ENCODE results near the gene CSNK1A1. TPM values are rescaled to one million over a fixed set of nuclear protein-coding genes. Genes with fewer than 3 reads are reported as not detected.

CSNK1A1 gene
- total and polyA plus RNA-seq, 3 donors from 2014 or later = 129 to 192 (median 148) TPM

GRCh38 chr5:149576021-149576420, 24.8 kb upstream of the CSNK1A1 start:
- DNase-seq = no peak
- no peak overlapping the region for H3K4me3 ChIP-seq
- no peaks in the 10 kb centered on the region for H3K36me3 ChIP-seq (ENCODE audit: low read depth, missing control alignments)
- H3K27me3 ChIP-seq = no peaks in the 10 kb centered on the region
- H3K4me1 ChIP-seq = peaks cover 5% of the 10 kb centered on the region
- intact Hi-C loops (cut with DNase I; ENCODE audit: low total_unique reads) = no loop called here
- H3K27ac ChIP-seq = no peak overlapping the region
- WGBS, 2 donors = 94 to 96% methylated on average over 3 of the region's 3 CpGs
- no peak for TF ChIP-seq POLR2A (IDR thresholded peaks at IDR 0.05)
- H3K9me3 ChIP-seq = no peaks in the 10 kb centered on the region

- no peaks in the 10 kb centered on the region for H3K9me3 ChIP-seq
- no peak overlapping the region for H3K4me3 ChIP-seq
- intact Hi-C loops (cut with DNase I; ENCODE audit: low total_unique reads) = no loop called here
- DNase-seq = no peak
- TF ChIP-seq POLR2A (IDR thresholded peaks at IDR 0.05) = no peak
- TF ChIP-seq CTCF (IDR thresholded peaks at IDR 0.05) = no peak
- peaks cover 5% of the 10 kb centered on the region for H3K4me1 ChIP-seq
- WGBS, 2 donors = 66% methylated on average over 3 of the region's 3 CpGs
- H3K36me3 ChIP-seq (ENCODE audit: low read depth, missing control alignments) = no peaks in the 10 kb centered on the region
- no peaks in the 10 kb centered on the region for H3K27me3 ChIP-seq
- no peak overlapping the region for H3K27ac ChIP-seq
Measured at GRCh38 chr5:149575131-149575530, 23.9 kb upstream of the CSNK1A1 start.

- peaks cover 5% of the 10 kb centered on the region for H3K4me1 ChIP-seq
- no peaks in the 10 kb centered on the region for H3K27me3 ChIP-seq
- WGBS, 2 donors = 83 to 85% methylated on average over 4 of the region's 4 CpGs
- DNase-seq = no peak
- no peak overlapping the region for H3K4me3 ChIP-seq
- no peak for TF ChIP-seq CTCF (IDR thresholded peaks at IDR 0.05)
- no peak for TF ChIP-seq POLR2A (IDR thresholded peaks at IDR 0.05)
- intact Hi-C loops (cut with DNase I; ENCODE audit: low total_unique reads) = no loop called here
- H3K36me3 ChIP-seq (ENCODE audit: low read depth, missing control alignments) = no peaks in the 10 kb centered on the region
- no peak overlapping the region for H3K27ac ChIP-seq
- H3K9me3 ChIP-seq = no peaks in the 10 kb centered on the region
Measured at GRCh38 chr5:149572576-149573231, 21.5 kb upstream of the CSNK1A1 start.

GRCh38 chr5:149572170-149572569, 20.9 kb upstream of the CSNK1A1 start:
- intact Hi-C loops (cut with DNase I; ENCODE audit: low total_unique reads) = no loop called here
- no peak for TF ChIP-seq CTCF (IDR thresholded peaks at IDR 0.05)
- no peak for TF ChIP-seq POLR2A (IDR thresholded peaks at IDR 0.05)
- H3K9me3 ChIP-seq = no peaks in the 10 kb centered on the region
- peaks cover 5% of the 10 kb centered on the region for H3K4me1 ChIP-seq
- no peak for DNase-seq
- H3K4me3 ChIP-seq = no peak overlapping the region
- no peaks in the 10 kb centered on the region for H3K36me3 ChIP-seq (ENCODE audit: low read depth, missing control alignments)
- H3K27me3 ChIP-seq = no peaks in the 10 kb centered on the region
- H3K27ac ChIP-seq = no peak overlapping the region

GRCh38 chr5:149567226-149567625, 16.0 kb upstream of the CSNK1A1 start:
- intact Hi-C loops (cut with DNase I; ENCODE audit: low total_unique reads) = no loop called here
- TF ChIP-seq CTCF (IDR thresholded peaks at IDR 0.05) (no peak), POLR2A (IDR thresholded peaks at IDR 0.05) (no peak)
- WGBS, 2 donors = 67 to 68% methylated on average over 1 of the region's 1 CpG
- H3K4me1 ChIP-seq = peaks cover 10% of the 10 kb centered on the region
- no peaks in the 10 kb centered on the region for H3K36me3 ChIP-seq (ENCODE audit: low read depth, missing control alignments)
- no peak overlapping the region for H3K4me3 ChIP-seq
- no peak for DNase-seq
- no peak overlapping the region for H3K27ac ChIP-seq
- H3K9me3 ChIP-seq = no peaks in the 10 kb centered on the region
- H3K27me3 ChIP-seq = no peaks in the 10 kb centered on the region
